GM19397 (cell line): ENCODE data around the gene PPP1R13B.

Source experiments
- ATAC-seq: cut with Tn5 transposase; IDR thresholded peaks from one replicate; pipeline ENCODE4 v1.9.1; 2021; ENCODE audit warnings: mild to moderate bottlenecking, moderate library complexity; ENCODE audit not compliant: unreplicated experiment

PPP1R13B gene

DNA sequence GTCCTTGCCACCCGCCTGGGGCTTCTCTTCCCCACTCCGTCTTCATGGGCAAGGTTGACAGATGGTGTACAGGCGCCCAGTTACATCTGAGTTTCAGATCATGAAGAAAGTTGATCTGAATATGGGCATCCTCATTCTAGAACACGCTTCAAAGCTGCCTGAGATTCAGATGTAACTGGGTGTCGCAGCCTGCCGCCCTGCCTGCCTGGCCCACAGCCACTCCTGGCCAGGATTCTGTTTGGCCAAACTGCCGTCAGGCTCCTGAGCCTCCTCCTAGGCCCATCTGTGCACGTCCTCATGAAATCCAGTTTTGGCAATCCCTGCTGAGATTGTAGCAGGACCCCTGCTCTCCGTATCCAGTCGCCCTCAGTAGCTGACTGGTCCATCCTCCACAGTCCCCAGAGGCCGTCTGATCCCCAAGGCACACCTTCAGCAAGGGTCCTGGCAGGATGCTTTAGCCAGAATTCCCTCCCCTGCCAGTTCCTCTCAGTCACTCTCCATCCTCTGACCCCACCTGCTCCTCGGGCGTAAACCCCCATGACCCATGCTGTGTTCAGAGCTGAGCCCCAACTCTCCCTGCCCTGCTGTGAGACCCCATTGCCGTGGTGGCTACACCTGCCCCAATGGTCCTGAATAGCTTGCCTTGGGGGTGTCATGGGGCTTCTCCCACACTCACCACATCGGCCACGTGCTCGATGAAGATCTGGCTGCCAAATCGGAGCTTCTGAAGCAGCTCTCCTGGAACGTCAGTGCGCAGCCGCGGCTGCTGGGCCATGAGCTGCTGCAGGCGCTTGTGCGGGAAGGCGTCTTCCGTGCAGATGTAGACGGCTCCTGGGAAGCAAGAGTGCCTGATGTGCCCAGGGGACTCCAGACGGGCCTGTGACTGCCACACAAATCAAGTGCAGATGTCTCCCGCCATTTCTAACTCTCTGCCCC, 144.6 kb downstream of the PPP1R13B start:
- ATAC-seq: no peak

GRCh38 chr14:103702095-103702494, 145.3 kb downstream of the PPP1R13B start:
- ATAC-seq: no peak

- ATAC-seq: no peak
Observed at GRCh38 chr14:103700753-103701490, 146.5 kb downstream of the PPP1R13B start.

DNA sequence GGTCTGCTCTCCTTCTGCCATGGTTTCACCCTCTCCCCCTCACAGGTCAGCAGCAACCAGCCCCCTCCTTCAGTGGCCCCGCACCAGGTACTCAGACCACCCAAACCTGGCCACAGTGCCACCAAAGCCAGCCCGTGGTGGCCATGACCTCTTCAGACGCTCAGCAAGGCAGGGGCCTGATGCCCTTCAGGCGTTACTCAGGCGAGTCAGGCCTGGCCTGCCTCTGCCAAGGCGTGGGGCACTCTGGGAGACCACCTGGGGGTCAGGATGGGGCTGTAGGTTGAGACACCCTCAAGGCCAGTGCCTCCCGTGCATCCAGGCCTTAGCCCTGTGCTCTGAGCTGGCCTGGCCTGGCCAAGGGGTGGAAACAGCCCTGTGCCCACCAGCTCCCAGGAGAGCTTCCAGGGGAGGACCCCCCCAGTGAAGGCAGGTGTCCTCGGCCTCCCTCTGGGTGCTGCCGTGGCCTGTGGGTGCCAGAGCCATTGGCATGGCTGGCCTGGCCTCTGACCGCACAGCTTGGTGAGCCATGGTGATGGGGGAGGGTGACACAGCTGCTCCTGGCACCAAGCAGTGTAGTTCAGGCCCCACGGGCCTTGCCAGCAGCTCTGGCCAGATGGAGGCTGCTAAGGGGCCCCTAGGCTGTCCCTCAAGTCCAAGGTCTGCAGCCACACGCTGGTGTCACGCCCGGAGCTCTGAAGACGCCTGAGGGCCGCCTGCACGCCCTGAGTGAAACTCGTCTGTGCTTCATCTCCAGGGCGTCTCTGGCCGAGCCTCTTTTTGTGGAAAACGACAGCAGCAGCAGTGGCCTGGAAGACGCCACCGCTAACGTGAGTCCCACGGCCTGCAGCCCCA, 147.2 kb downstream of the PPP1R13B start:
- no peak for ATAC-seq

DNA sequence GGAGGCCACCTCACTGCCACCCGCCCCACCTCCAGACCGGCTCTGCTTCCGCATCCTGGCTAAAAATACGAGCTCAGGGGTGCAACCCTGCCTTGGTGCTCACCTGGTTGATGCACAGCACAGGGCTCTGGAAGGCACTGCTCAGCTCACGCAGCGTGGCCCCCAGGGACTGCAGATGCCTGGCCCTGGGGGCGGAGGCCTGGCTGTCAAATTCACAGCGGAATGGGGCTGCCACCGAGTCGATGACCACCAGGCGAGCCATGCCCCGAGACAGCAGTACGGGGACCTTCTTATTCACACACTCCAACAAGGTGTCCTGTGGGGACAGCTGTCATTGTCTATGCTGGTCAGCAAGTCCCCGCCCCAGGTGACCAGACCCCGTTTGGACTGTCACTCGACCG, 148.1 kb downstream of the PPP1R13B start:
- ATAC-seq: no peak

DNA sequence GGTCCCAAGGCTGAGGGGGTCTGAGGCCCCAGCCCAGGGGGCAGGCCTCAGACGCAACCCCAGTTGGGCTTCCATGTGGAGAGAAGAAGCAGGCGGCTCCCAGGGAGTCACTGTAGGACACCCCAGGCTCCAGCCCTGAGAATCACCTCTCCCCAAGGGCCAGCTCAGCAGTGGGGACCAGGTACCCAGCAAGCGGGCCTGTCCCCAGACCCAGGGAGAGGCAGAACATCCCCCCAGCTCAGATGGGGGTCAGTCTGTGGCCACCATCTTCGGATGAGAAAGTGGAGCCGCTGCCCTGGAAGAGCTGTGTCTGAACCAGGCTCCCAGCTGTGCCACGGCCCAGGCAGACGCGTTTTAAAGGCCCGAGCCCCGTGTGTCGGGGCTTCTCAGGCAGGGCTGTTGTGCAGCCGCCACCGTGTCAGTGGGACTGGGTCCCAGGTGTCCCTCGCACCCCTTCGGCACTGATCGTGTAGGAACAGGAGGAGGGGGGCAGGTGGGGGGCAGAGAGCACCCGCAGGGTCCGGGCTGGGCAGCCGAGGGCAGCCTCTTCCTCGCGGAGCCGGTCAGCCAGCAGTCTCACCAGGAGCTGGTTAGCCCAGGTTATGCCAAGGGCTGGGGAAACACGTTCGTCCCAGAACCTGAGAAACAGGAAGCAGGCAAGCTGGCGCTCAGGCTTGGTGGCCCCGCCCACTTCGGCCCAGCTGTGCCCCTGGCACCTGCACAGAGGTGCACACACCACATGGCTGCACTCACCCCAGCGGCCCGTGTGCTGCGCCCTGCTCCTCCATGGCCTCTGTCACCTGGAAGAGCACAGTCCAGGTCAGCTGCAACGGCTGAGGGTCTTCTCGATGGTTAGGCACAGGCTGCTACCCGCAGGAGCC, 148.8 kb downstream of the PPP1R13B start:
- no peak for ATAC-seq

GRCh38 chr14:103697603-103698379, 149.6 kb downstream of the PPP1R13B start:
- no peak for ATAC-seq

DNA sequence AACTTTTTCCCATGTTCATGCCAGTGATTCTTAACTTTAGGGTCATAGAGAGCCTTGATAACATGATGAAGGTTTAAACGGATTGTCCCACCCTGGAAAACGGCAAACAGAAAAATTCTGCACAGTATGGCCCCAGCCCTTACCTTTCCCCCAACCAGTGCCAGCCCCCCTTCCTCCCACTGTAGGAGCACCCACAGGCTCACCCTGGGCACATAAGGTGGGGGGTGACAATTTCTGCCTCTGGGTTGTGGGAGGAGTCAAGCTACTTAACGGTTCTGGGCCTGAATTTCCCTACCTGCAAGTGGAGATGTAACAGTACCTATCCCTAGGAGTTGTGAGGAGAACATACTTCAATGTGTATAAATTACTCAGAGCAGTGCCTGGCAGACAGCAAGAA, 150.2 kb downstream of the PPP1R13B start:
- no peak for ATAC-seq

- no peak for ATAC-seq
Observed at GRCh38 chr14:103696466-103697071, 150.8 kb downstream of the PPP1R13B start.

- no peak for ATAC-seq
Observed at GRCh38 chr14:103696070-103696402, 151.3 kb downstream of the PPP1R13B start.

- ATAC-seq: no peak
Observed at GRCh38 chr14:103695296-103696069, 151.9 kb downstream of the PPP1R13B start.

DNA sequence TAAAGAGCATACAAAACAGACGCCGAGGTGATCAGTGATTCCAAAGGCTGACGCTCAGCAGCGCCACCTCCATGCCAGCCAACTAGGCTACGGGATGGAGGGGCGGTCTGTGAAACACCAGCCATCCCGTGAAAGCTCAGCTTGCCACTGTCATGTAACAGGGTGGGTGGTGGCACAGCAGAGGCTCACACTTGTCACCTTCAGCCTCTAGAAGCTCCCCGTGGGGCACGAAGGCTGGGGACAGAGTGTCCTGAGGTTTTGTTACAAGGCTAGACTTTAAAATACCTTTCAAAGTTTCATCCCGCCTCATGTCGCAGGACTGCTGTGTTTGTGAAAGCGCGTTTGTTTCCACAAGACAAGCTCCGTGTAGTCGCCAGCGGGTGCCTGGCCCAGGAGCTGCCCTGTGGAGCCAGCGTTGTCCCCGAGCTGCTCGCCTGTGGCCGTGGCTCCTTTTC, 152.8 kb downstream of the PPP1R13B start:
- ATAC-seq: no peak

- ATAC-seq: no peak
Observed at GRCh38 chr14:103693515-103693914, 153.9 kb downstream of the PPP1R13B start.

GRCh38 chr14:103692871-103693270, 154.5 kb downstream of the PPP1R13B start:
- ATAC-seq: no peak

DNA sequence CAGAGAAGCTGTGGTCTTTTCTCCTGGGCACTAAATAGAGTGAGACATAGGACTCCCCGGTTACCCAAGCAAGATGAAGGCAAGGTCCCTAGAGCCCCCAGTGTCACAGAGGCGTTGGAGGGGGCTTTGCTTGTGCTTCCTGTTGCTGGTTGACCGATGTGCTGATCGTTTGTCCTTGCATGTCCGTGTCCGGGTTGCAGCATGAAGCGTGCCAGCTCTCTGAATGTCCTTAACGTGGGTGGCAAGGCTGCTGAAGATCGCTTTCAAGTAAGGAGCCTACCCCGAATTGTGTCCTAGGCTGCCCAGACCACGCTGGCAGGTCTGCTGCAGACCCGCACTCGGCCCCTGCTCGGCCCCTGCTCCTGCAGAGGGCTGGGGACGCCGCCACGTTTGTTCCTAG, 155.2 kb downstream of the PPP1R13B start:
- peak; percentile 14 for ATAC-seq

DNA sequence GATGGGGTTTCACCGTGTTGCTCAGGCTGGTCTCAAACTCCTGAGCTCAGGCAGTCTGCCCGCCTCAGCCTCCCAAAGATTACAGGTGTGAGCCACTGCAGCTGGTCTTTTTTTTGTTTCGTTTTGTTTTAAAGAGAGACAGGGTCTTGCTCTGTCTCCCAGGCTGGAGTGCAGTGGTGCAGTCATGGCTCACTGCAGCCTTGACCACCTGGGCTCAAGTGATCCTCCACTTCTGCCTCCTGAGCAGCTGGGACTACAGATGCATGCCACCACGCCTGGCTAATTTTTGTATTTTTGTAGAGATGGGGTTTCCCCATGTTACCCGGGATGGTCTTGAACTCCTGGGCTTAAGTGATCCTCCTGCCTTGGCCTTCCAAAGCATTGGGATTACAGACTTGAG, 155.7 kb downstream of the PPP1R13B start:
- peak; percentile 72 for ATAC-seq

DNA sequence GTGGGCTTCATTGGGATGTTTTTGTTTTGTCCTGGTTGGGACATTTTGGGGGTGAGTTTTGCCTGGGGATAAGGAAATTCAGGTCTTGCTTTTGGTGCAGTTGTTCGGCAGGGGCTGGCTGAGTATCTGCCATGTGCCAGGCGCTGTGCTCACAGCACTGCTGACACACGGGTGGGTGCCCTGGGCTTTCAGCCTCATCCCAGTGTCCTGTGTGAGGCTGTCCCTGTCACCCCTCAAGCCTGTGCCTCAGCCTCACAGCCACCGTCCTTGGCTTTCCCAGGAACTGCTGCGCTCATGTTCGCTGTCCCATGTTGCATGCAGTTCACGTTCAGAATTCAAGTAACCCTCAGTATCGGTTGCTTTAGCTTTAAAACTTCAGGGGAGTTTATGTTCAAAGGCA, 157.0 kb downstream of the PPP1R13B start:
- ATAC-seq: no peak
